ENCODE measurements around the gene ANKRD55. TPM values are rescaled to one million over a fixed set of nuclear protein-coding genes. Genes with fewer than 3 reads are reported as not detected.

Gene ANKRD55
- total and polyA plus RNA-seq, 2 donors from 2014 or later, result 0.26 to 1.2 TPM

- no peak for FAIRE-seq
- no peak for TF ChIP-seq CTCF (IDR thresholded peaks at IDR 0.05; ENCODE audit: borderline replicate concordance, extremely low read depth, insufficient read depth)
- peaks cover 0 to 2% (median 0%) of the 10 kb centered on the region in 3 donors for H3K4me1 ChIP-seq (ENCODE audit: control insufficient read depth in 2 of 3, insufficient read depth in 2 of 3, low read depth in 1 of 3, low read length in 3 of 3)
These were observed 41.5 kb downstream of the ANKRD55 start for GRCh38 chr5:56191656-56192055.

GRCh38 chr5:56190497-56190896 lies 42.6 kb downstream of the ANKRD55 start:
- Histone ChIP-seq H3K4me3 (ENCODE audit: low read length in 3 of 3) (no peak overlapping the region), H3K27ac (ENCODE audit: low read depth in 2 of 2, low read length in 2 of 2) (no peak overlapping the region), H3K4me1 (ENCODE audit: control insufficient read depth in 2 of 3, insufficient read depth in 2 of 3, low read depth in 1 of 3, low read length in 3 of 3) (peaks cover 0 to 2% (median 0%) of the 10 kb centered on the region in 3 donors), H3K27me3 (ENCODE audit: control insufficient read depth, insufficient read depth, low read length) (no peaks in the 10 kb centered on the region), H3K9me3 (ENCODE audit: control insufficient read depth in 2 of 3, insufficient read depth in 1 of 3, low read length in 3 of 3) (no peaks in the 10 kb centered on the region), H3K9ac (ENCODE audit: low read length in 3 of 3) (no peak overlapping the region), H3K36me3 (ENCODE audit: control insufficient read depth in 2 of 3, insufficient read depth in 3 of 3, low read length in 3 of 3) (no peaks in the 10 kb centered on the region)
- TF ChIP-seq CTCF (IDR thresholded peaks at IDR 0.05; ENCODE audit: borderline replicate concordance, extremely low read depth, insufficient read depth), result no peak
- FAIRE-seq, result no peak
- intact Hi-C loops (cut with DNase I), result no loop called here
- peak in 1 of 5 donors; percentile 49 for DNase-seq

More at GRCh38 chr5:56191656-56192055, 41.5 kb downstream of the ANKRD55 start:
- Histone ChIP-seq H3K9ac (ENCODE audit: low read length in 3 of 3) (no peak overlapping the region), H3K27ac (ENCODE audit: low read depth in 2 of 2, low read length in 2 of 2) (no peak overlapping the region), H3K27me3 (ENCODE audit: control insufficient read depth, insufficient read depth, low read length) (no peaks in the 10 kb centered on the region), H3K9me3 (ENCODE audit: control insufficient read depth in 2 of 3, insufficient read depth in 1 of 3, low read length in 3 of 3) (no peaks in the 10 kb centered on the region), H3K4me3 (ENCODE audit: low read length in 3 of 3) (no peak overlapping the region), H3K36me3 (ENCODE audit: control insufficient read depth in 2 of 3, insufficient read depth in 3 of 3, low read length in 3 of 3) (no peaks in the 10 kb centered on the region)
- DNase-seq, result no peak
- intact Hi-C loops (cut with DNase I), result no loop called here

GRCh38 chr5:56185768-56186311 lies 47.3 kb downstream of the ANKRD55 start:
- Histone ChIP-seq H3K27me3 (ENCODE audit: control insufficient read depth, insufficient read depth, low read length) (no peaks in the 10 kb centered on the region), H3K36me3 (ENCODE audit: control insufficient read depth in 2 of 3, insufficient read depth in 3 of 3, low read length in 3 of 3) (no peaks in the 10 kb centered on the region), H3K9me3 (ENCODE audit: control insufficient read depth in 2 of 3, insufficient read depth in 1 of 3, low read length in 3 of 3) (no peaks in the 10 kb centered on the region), H3K4me1 (ENCODE audit: control insufficient read depth in 2 of 3, insufficient read depth in 2 of 3, low read depth in 1 of 3, low read length in 3 of 3) (no peaks in the 10 kb centered on the region), H3K9ac (ENCODE audit: low read length in 3 of 3) (no peak overlapping the region), H3K4me3 (ENCODE audit: low read length in 3 of 3) (no peak overlapping the region), H3K27ac (ENCODE audit: low read depth in 2 of 2, low read length in 2 of 2) (no peak overlapping the region)
- TF ChIP-seq CTCF (IDR thresholded peaks at IDR 0.05; ENCODE audit: borderline replicate concordance, extremely low read depth, insufficient read depth), result no peak
- FAIRE-seq (no peak), DNase-seq (no peak)
- intact Hi-C loops (cut with DNase I), result no loop called here

GRCh38 chr5:56183506-56183905 lies 49.6 kb downstream of the ANKRD55 start:
- Histone ChIP-seq H3K9me3 (ENCODE audit: control insufficient read depth in 2 of 3, insufficient read depth in 1 of 3, low read length in 3 of 3) (no peaks in the 10 kb centered on the region), H3K27ac (ENCODE audit: low read depth in 2 of 2, low read length in 2 of 2) (no peak overlapping the region), H3K4me3 (ENCODE audit: low read length in 3 of 3) (no peak overlapping the region), H3K9ac (ENCODE audit: low read length in 3 of 3) (no peak overlapping the region), H3K36me3 (ENCODE audit: control insufficient read depth in 2 of 3, insufficient read depth in 3 of 3, low read length in 3 of 3) (no peaks in the 10 kb centered on the region), H3K27me3 (ENCODE audit: control insufficient read depth, insufficient read depth, low read length) (no peaks in the 10 kb centered on the region), H3K4me1 (ENCODE audit: control insufficient read depth in 2 of 3, insufficient read depth in 2 of 3, low read depth in 1 of 3, low read length in 3 of 3) (no peaks in the 10 kb centered on the region)
- intact Hi-C loops (cut with DNase I), result no loop called here
- FAIRE-seq (no peak), DNase-seq (peak in 2 of 5 donors; percentile 76 to 77)
- no peak for TF ChIP-seq CTCF (IDR thresholded peaks at IDR 0.05; ENCODE audit: borderline replicate concordance, extremely low read depth, insufficient read depth)

Data from kidney (tissue), 14 donors.